Testis (tissue), 2 donors: ENCODE measurements around the gene TMEM52.

Experiments used
- CTCF ChIP-seq, 3 experiments: fragments of 450-650 bp in 2 of 3; fragments of 200-600 bp in 1 of 3; sonication (generic) in 1 of 3; IDR thresholded peaks; one replicate each; pipeline ENCODE4 v1.5.1; 2016 to 2019; ENCODE audit warnings: antibody characterized with exemption in 3 of 3, mild to moderate bottlenecking in 2 of 3, moderate library complexity in 1 of 3
- POLR2A ChIP-seq: fragments of 450-650 bp; IDR thresholded peaks from one replicate; pipeline ENCODE4 v1.6.1; 2017; ENCODE audit warnings: antibody characterized with exemption, mild to moderate bottlenecking, moderate library complexity

- TF ChIP-seq CTCF (IDR thresholded peaks at IDR 0.05) (no peak), POLR2A (no peak)
Observed at GRCh38 chr1:1950940-1951339, 31.9 kb upstream of the TMEM52 start.
